H9 (cell line): ENCODE results near the gene FZD2. TPM values are rescaled to one million over a fixed set of nuclear protein-coding genes. Genes with fewer than 3 reads are reported as not detected.

Experiments
- DNase-seq: peaks from one replicate; pipeline ENCODE4 v3.0.0-alpha.2; 2017
- H2AFZ ChIP-seq: one replicate; pipeline ENCODE4 v1.6.1; 2013; ENCODE audit warnings: mild to moderate bottlenecking, low read length, control low read depth, moderate library complexity
- H2AK5ac ChIP-seq: 2 replicates; pipeline ENCODE4 v1.6.1; 2013; ENCODE audit warnings: low read length, control low read depth, mixed read lengths; ENCODE audit not compliant: insufficient read length
- H2BK120ac ChIP-seq: one replicate; pipeline ENCODE4 v1.6.1; 2013; ENCODE audit warnings: low read depth, mild to moderate bottlenecking, low read length, control low read depth, inconsistent platforms; ENCODE audit not compliant: poor library complexity, severe bottlenecking
- H2BK12ac ChIP-seq: 2 replicates; pipeline ENCODE4 v1.6.1; 2013; ENCODE audit warnings: low read length, control low read depth, mixed read lengths, low read depth; ENCODE audit not compliant: insufficient read length
- H2BK15ac ChIP-seq: 2 replicates; pipeline ENCODE4 v1.6.1; 2013; ENCODE audit warnings: low read depth, low read length, control low read depth
- H2BK20ac ChIP-seq: one replicate; pipeline ENCODE4 v1.6.1; 2013; ENCODE audit warnings: low read depth, mild to moderate bottlenecking, low read length, control low read depth, inconsistent platforms; ENCODE audit not compliant: poor library complexity, severe bottlenecking
- H2BK5ac ChIP-seq: 2 replicates; pipeline ENCODE4 v1.6.1; 2013; ENCODE audit warnings: low read length, control low read depth, mixed read lengths; ENCODE audit not compliant: insufficient read length
- H3K14ac ChIP-seq: 2 replicates; pipeline ENCODE4 v1.6.1; 2013; ENCODE audit warnings: low read length, control low read depth; ENCODE audit not compliant: insufficient read depth
- H3K18ac ChIP-seq: 2 replicates; pipeline ENCODE4 v1.6.1; 2013; ENCODE audit warnings: low read depth, mild to moderate bottlenecking, mixed read lengths, low read length, control low read depth; ENCODE audit not compliant: insufficient read length
- H3K23ac ChIP-seq: 2 replicates; pipeline ENCODE4 v1.6.1; 2013; ENCODE audit warnings: low read length, control low read depth, mixed read lengths, low read depth; ENCODE audit not compliant: insufficient read length
- H3K23me2 ChIP-seq: 2 replicates; pipeline ENCODE4 v1.6.1; 2013; ENCODE audit warnings: low read depth, mild to moderate bottlenecking, mixed read lengths, low read length, control low read depth; ENCODE audit not compliant: insufficient read length, poor library complexity, severe bottlenecking
- H3K27ac ChIP-seq: 2 replicates; pipeline ENCODE4 v1.5.1; 2013; ENCODE audit warnings: low read length, control low read depth, mixed read lengths, low read depth; ENCODE audit not compliant: insufficient read length
- H3K27me3 ChIP-seq: 2 replicates; pipeline ENCODE4 v1.6.1; 2013; ENCODE audit warnings: low read length, control low read depth, inconsistent platforms; ENCODE audit not compliant: insufficient read depth
- H3K4ac ChIP-seq: 2 replicates; pipeline ENCODE4 v1.6.1; 2013; ENCODE audit warnings: low read depth, mild to moderate bottlenecking, control low read depth, inconsistent platforms, low read length, moderate library complexity
- H3K4me1 ChIP-seq: 2 replicates; pipeline ENCODE4 v1.6.1; 2013; ENCODE audit warnings: low read length, control low read depth, inconsistent platforms; ENCODE audit not compliant: insufficient read depth
- H3K4me2 ChIP-seq: 2 replicates; pipeline ENCODE4 v1.6.1; 2013; ENCODE audit warnings: low read length, control low read depth, mixed read lengths; ENCODE audit not compliant: insufficient read length, insufficient read depth
- H3K56ac ChIP-seq: 2 replicates; pipeline ENCODE4 v1.6.1; 2013; ENCODE audit warnings: low read depth, mild to moderate bottlenecking, mixed read lengths, low read length, control low read depth; ENCODE audit not compliant: insufficient read length
- H3K79me1 ChIP-seq: 2 replicates; pipeline ENCODE4 v1.6.1; 2013; ENCODE audit warnings: low read depth, mild to moderate bottlenecking, moderate library complexity, low read length, control low read depth, inconsistent platforms; ENCODE audit not compliant: insufficient read depth, poor library complexity, severe bottlenecking
- H3K79me2 ChIP-seq: 2 replicates; pipeline ENCODE4 v1.6.1; 2013; ENCODE audit warnings: low read length, control low read depth, inconsistent platforms; ENCODE audit not compliant: insufficient read depth
- H3K9ac ChIP-seq: 2 replicates; pipeline ENCODE4 v1.6.1; 2013; ENCODE audit warnings: low read length, control low read depth, mixed read lengths; ENCODE audit not compliant: insufficient read length; ENCODE audit errors: extremely low read depth
- H3K9me3 ChIP-seq: one replicate; pipeline ENCODE4 v1.6.1; 2013; ENCODE audit warnings: low read depth, low read length, inconsistent platforms; ENCODE audit not compliant: control insufficient read depth
- H3T11ph ChIP-seq: one replicate; pipeline ENCODE4 v1.6.1; 2013; ENCODE audit warnings: mild to moderate bottlenecking, low read length, control low read depth, inconsistent platforms
- H4K20me1 ChIP-seq: one replicate; pipeline ENCODE4 v1.6.1; 2013; ENCODE audit not compliant: control insufficient read depth, insufficient read length, insufficient read depth
- H4K5ac ChIP-seq: 2 replicates; pipeline ENCODE4 v1.6.1; 2013; ENCODE audit warnings: low read depth, mild to moderate bottlenecking, mixed read lengths, low read length, control low read depth; ENCODE audit not compliant: insufficient read length
- H4K8ac ChIP-seq: replicated peaks from 2 replicates; pipeline ENCODE4 v1.6.1; 2013; ENCODE audit warnings: low read length, control low read depth, mixed read lengths, low read depth; ENCODE audit not compliant: insufficient read length
- H4K91ac ChIP-seq: 2 replicates; pipeline ENCODE4 v1.6.1; 2013; ENCODE audit warnings: low read depth, mild to moderate bottlenecking, moderate library complexity, mixed read lengths, low read length, control low read depth; ENCODE audit not compliant: insufficient read length
- H3K27ac Mint-ChIP-seq, 3 experiments: 2 replicates in 2 of 3; 3 replicates in 1 of 3; pipeline ENCODE4 v1.8.0; 2020 to 2021; ENCODE audit warnings: mixed read lengths in 3 of 3, mild to moderate bottlenecking in 1 of 3, moderate library complexity in 1 of 3
- H3K27me3 Mint-ChIP-seq: 2 replicates; pipeline ENCODE4 v1.8.0; 2021; ENCODE audit warnings: low read depth, mild to moderate bottlenecking, moderate library complexity, mixed read lengths
- H3K36me3 Mint-ChIP-seq, 3 experiments: 2 replicates in 2 of 3; 3 replicates in 1 of 3; pipeline ENCODE4 v1.8.0; 2020 to 2021; ENCODE audit warnings: low read depth in 3 of 3, mixed read lengths in 3 of 3; ENCODE audit not compliant: insufficient read depth in 1 of 3
- H3K4me1 Mint-ChIP-seq, 2 experiments: 2 replicates each; pipeline ENCODE4 v1.8.0; 2020; ENCODE audit warnings: mixed read lengths in 2 of 2
- H3K4me3 Mint-ChIP-seq, 2 experiments: 2 replicates in 1 of 2; 3 replicates in 1 of 2; pipeline ENCODE4 v1.8.0; 2020 to 2021; ENCODE audit warnings: mild to moderate bottlenecking in 2 of 2, mixed read lengths in 2 of 2, moderate library complexity in 1 of 2
- H3K9me3 Mint-ChIP-seq, 2 experiments: 2 replicates in 1 of 2; 3 replicates in 1 of 2; pipeline ENCODE4 v1.8.0; 2020; ENCODE audit warnings: mild to moderate bottlenecking in 2 of 2, mixed read lengths in 2 of 2, moderate library complexity in 1 of 2
- CTCF ChIP-seq: fragments of 200-600 bp; sonication (generic); conservative IDR thresholded peaks from 3 replicates; pipeline ENCODE4 v1.8.0; 2021; ENCODE audit warnings: antibody characterized with exemption, mild to moderate bottlenecking
- WGBS: extraction: QIAGEN DNeasy Blood & Tissue Kit; methylation state at CpG from one replicate; pipeline ENCODE4 v1.1.7; 2013; ENCODE audit warnings: missing lambda C conversion rate, low lambda C conversion rate, mixed read lengths; ENCODE audit not compliant: insufficient read length; ENCODE audit errors: extremely low coverage; 5-methylcytosine and 5-hydroxymethylcytosine counted together
- total RNA-seq: library from RNA; stranded (reverse); gene quantifications from 2 replicates; pipeline ENCODE4 v1.2.1, GENCODE V29; 2021

Gene FZD2
- total RNA-seq, 1 experiment from 2014 or later = 18.2 TPM

DNA sequence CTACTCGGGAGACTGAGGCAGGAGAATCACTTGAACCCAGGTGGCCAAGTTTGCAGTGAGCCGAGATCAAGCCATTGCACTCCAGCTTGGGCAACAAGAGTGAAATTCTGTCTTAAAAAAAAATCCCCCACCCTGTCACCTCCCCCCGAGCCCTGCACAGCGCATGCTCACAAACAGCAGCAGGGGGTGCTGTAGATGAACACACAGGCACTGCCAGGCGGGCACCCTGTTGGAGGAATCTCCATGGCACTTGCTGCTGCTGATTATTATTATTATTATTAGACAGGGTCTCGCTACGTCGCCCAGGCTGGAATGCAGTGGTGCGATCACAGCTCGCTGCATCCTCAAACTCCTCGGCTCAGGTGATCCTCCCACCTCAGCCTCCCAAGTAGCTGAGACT, 24.6 kb downstream of the FZD2 start:
- Histone ChIP-seq H3K27ac (no peak overlapping the region), H2BK20ac (no peak overlapping the region), H4K20me1 (no peaks in the 10 kb centered on the region), H3T11ph (no peak overlapping the region), H3K18ac (no peak overlapping the region), H3K56ac (no peak overlapping the region), H2BK120ac (no peak overlapping the region), H3K4me2 (no peak overlapping the region), H4K5ac (no peak overlapping the region), H4K8ac (no peak overlapping the region), H2BK12ac (no peak overlapping the region), H3K27me3 (no peaks in the 10 kb centered on the region), H3K79me2 (no peaks in the 10 kb centered on the region), H3K23ac (no peak overlapping the region), H2BK5ac (no peak overlapping the region), H3K79me1 (no peaks in the 10 kb centered on the region), H3K14ac (no peak overlapping the region), H3K4me1 (no peaks in the 10 kb centered on the region; the same call in 1 of the 2 replicates), H2BK15ac (no peak overlapping the region), H3K4ac (no peak overlapping the region), H4K91ac (no peak overlapping the region), H2AFZ (no peak overlapping the region), H3K9ac (no peak overlapping the region), H3K9me3 (no peaks in the 10 kb centered on the region), H2AK5ac (no peak overlapping the region), H3K23me2 (no peaks in the 10 kb centered on the region)
- Mint-ChIP-seq H3K27me3 (peaks cover 21% of the 10 kb centered on the region), H3K27ac (no peak overlapping the region), H3K4me1 (peaks cover 12 to 17% of the 10 kb centered on the region in 2 experiments), H3K36me3 (no peaks in the 10 kb centered on the region; a peak in 1 of 7 replicates), H3K9me3 (no peaks in the 10 kb centered on the region), H3K4me3 (no peak overlapping the region)
- WGBS = no CpG with 5 or more reads among the region's 11 CpGs
- peak; percentile 33; the same call in 1 of the 3 replicates for TF ChIP-seq CTCF
- DNase-seq = no peak
